ENCODE data around the gene GOLGB1. TPM values are rescaled to one million over a fixed set of nuclear protein-coding genes. Genes with fewer than 3 reads are reported as not detected.

GOLGB1 gene
- polyA plus RNA-seq, 3 donors, result 1.2 to 7.1 (median 1.7) TPM

DNA sequence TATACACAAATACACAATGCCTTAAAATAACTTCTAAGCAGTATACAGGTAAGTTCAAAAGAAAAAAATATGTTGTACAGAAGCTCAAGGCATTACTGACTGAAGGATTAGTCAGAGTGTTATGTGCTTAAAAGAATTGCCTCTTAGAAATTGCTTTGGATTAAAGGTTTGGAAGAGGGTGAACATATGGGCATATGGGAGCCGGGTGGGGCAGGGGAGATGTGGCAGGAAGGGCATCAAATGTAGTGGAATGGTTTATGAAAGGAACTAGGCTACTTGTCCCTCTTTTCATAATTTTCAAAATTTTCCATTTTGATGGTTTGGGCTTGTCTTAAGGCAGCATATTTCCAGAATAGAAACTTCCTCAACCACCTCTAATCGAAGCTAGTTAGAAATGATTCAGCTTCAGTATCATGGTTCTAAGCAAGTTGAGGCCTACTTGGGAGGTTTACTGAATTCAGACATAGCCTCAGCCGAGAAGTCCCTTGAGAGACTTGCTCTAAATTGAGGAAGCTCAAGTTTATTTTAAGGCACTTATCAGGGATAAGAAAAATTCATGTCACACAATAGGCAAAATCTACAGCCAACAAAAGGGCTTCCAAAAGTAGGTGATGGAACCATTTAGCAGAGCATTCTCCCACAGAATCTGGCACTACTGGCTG is 10.1 kb upstream of the GOLGB1 start:
- Histone ChIP-seq H4K20me1 (ENCODE audit: insufficient read depth, low read length) (no peaks in the 10 kb centered on the region), H3K27me3 (ENCODE audit: control insufficient read depth in 2 of 2, insufficient read depth in 2 of 2, low read length in 2 of 2) (no peaks in the 10 kb centered on the region), H2AFZ (ENCODE audit: insufficient read depth, low read depth, low read length, poor library complexity, severe bottlenecking) (no peak overlapping the region), H3K9me3 (replicated peaks in 1 of 2; ENCODE audit: control insufficient read depth in 1 of 2, insufficient read depth in 1 of 2, low read length in 2 of 2) (no peaks in the 10 kb centered on the region), H3K36me3 (replicated peaks in 1 of 2; ENCODE audit: control insufficient read depth in 1 of 2, insufficient read depth in 2 of 2, low read length in 2 of 2) (no peaks in the 10 kb centered on the region), H3K4me3 (replicated peaks in 1 of 3; ENCODE audit: low read depth in 2 of 3, low read length in 3 of 3) (no peak overlapping the region), H3K4me2 (replicated peaks; ENCODE audit: extremely low read depth, low read length, poor library complexity, severe bottlenecking) (no peak overlapping the region), H3K4me1 (ENCODE audit: control insufficient read depth in 1 of 2, insufficient read depth in 2 of 2, low read length in 2 of 2) (no peaks in the 10 kb centered on the region), H3K79me2 (ENCODE audit: insufficient read depth, low read length) (no peaks in the 10 kb centered on the region), H3K9ac (ENCODE audit: insufficient read depth, low read length, poor library complexity, severe bottlenecking) (no peak overlapping the region), H3K27ac (ENCODE audit: low read depth in 1 of 2, low read length in 2 of 2) (no peak overlapping the region)
- Mint-ChIP-seq H3K36me3 (no peaks in the 10 kb centered on the region), H3K9me3 (peaks cover 0 to 4% (median 0%) of the 10 kb centered on the region in 7 donors), H3K27ac (no peak overlapping the region), H3K4me1 (peaks cover 2% of the 10 kb centered on the region), H3K4me3 (no peak overlapping the region), H3K27me3 (ENCODE audit: low read depth in 3 of 3) (peaks cover 2 to 6% (median 4%) of the 10 kb centered on the region in 3 donors)
- intact Hi-C loops (cut with micrococcal nuclease), result no loop called here
- TF ChIP-seq, protein P1, sequence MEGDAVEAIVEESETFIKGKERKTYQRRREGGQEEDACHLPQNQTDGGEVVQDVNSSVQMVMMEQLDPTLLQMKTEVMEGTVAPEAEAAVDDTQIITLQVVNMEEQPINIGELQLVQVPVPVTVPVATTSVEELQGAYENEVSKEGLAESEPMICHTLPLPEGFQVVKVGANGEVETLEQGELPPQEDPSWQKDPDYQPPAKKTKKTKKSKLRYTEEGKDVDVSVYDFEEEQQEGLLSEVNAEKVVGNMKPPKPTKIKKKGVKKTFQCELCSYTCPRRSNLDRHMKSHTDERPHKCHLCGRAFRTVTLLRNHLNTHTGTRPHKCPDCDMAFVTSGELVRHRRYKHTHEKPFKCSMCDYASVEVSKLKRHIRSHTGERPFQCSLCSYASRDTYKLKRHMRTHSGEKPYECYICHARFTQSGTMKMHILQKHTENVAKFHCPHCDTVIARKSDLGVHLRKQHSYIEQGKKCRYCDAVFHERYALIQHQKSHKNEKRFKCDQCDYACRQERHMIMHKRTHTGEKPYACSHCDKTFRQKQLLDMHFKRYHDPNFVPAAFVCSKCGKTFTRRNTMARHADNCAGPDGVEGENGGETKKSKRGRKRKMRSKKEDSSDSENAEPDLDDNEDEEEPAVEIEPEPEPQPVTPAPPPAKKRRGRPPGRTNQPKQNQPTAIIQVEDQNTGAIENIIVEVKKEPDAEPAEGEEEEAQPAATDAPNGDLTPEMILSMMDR (IDR thresholded peaks at IDR 0.05), result no peak
- DNase-seq, result no peak
- no CpG with 5 or more reads among the region's 3 CpGs for WGBS (ENCODE audit: insufficient coverage)

DNA sequence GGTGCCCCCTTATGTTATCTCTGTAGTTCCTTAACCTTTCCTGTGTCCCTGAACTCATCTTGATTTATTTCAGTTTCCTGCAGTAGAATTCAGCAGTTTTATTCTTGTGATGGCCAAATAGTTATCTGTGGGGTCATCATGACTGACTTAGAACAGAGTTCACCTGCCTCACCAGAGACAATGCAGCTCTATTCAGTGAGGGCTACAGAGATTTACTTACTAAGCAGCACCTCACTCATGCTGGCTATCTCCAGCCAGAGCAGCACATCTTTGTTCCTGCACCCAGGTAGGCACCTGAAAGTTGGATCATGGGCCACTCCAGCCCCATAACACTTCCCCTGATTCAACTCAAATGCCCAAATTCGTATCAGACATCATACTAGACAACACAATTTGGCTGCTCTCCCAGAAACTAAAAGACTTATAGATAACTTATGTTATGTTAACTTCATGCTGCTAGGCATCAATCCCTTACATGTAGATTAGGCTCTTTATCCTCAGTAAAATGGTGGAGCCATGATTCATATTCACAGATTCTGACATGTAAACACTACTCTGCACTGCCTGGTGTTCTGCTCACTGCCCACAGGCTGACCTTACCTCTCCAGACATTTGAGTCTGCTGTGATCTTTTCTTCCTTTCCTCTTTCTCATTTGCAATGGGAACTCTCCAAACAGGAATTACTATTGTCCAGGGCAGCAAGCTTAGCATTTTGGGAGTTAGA is 9.3 kb upstream of the GOLGB1 start:
- TF ChIP-seq, protein P1 (IDR thresholded peaks at IDR 0.05), result no peak
- H3K27ac ChIP-seq (ENCODE audit: low read depth in 1 of 2, low read length in 2 of 2), result no peak overlapping the region
- H3K4me3 ChIP-seq (replicated peaks in 1 of 3; ENCODE audit: low read depth in 2 of 3, low read length in 3 of 3), result no peak overlapping the region
- Mint-ChIP-seq H3K27me3 (ENCODE audit: low read depth in 3 of 3) (peaks cover 4 to 7% (median 6%) of the 10 kb centered on the region in 3 donors), H3K36me3 (no peaks in the 10 kb centered on the region), H3K4me1 (peaks cover 2% of the 10 kb centered on the region), H3K9me3 (peaks cover 0 to 5% (median 2%) of the 10 kb centered on the region in 7 donors), H3K27ac (no peak overlapping the region), H3K4me3 (no peak overlapping the region)
- WGBS (ENCODE audit: insufficient coverage), result no CpG with 5 or more reads among the region's 1 CpG
- no peak overlapping the region for H3K4me2 ChIP-seq (replicated peaks; ENCODE audit: extremely low read depth, low read length, poor library complexity, severe bottlenecking)
- no peaks in the 10 kb centered on the region for H3K4me1 ChIP-seq (ENCODE audit: control insufficient read depth in 1 of 2, insufficient read depth in 2 of 2, low read length in 2 of 2)
- no peaks in the 10 kb centered on the region for H3K36me3 ChIP-seq (replicated peaks in 1 of 2; ENCODE audit: control insufficient read depth in 1 of 2, insufficient read depth in 2 of 2, low read length in 2 of 2)
- H3K9me3 ChIP-seq (replicated peaks in 1 of 2; ENCODE audit: control insufficient read depth in 1 of 2, insufficient read depth in 1 of 2, low read length in 2 of 2), result no peaks in the 10 kb centered on the region
- intact Hi-C loops (cut with micrococcal nuclease), result no loop called here
- H3K27me3 ChIP-seq (ENCODE audit: control insufficient read depth in 2 of 2, insufficient read depth in 2 of 2, low read length in 2 of 2), result no peaks in the 10 kb centered on the region
- no peaks in the 10 kb centered on the region for H4K20me1 ChIP-seq (ENCODE audit: insufficient read depth, low read length)
- H3K9ac ChIP-seq (ENCODE audit: insufficient read depth, low read length, poor library complexity, severe bottlenecking), result no peak overlapping the region
- H3K79me2 ChIP-seq (ENCODE audit: insufficient read depth, low read length), result no peaks in the 10 kb centered on the region
- no peak overlapping the region for H2AFZ ChIP-seq (ENCODE audit: insufficient read depth, low read depth, low read length, poor library complexity, severe bottlenecking)
- DNase-seq, result no peak
